Hypothalamus (tissue), 51 donors: ENCODE measurements around the gene STOX2.
"Not testable (repeated sequence)": the region's sequence is repeated elsewhere in the genome, so short reads cannot be mapped to it uniquely, and the experiment has no call there.

ENCODE experiments used
- DNase-seq, 51 donors: peaks; one replicate each; lab custom pipeline; 2025; lab: John Stamatoyannopoulos, UW

The STOX2 gene

DNA sequence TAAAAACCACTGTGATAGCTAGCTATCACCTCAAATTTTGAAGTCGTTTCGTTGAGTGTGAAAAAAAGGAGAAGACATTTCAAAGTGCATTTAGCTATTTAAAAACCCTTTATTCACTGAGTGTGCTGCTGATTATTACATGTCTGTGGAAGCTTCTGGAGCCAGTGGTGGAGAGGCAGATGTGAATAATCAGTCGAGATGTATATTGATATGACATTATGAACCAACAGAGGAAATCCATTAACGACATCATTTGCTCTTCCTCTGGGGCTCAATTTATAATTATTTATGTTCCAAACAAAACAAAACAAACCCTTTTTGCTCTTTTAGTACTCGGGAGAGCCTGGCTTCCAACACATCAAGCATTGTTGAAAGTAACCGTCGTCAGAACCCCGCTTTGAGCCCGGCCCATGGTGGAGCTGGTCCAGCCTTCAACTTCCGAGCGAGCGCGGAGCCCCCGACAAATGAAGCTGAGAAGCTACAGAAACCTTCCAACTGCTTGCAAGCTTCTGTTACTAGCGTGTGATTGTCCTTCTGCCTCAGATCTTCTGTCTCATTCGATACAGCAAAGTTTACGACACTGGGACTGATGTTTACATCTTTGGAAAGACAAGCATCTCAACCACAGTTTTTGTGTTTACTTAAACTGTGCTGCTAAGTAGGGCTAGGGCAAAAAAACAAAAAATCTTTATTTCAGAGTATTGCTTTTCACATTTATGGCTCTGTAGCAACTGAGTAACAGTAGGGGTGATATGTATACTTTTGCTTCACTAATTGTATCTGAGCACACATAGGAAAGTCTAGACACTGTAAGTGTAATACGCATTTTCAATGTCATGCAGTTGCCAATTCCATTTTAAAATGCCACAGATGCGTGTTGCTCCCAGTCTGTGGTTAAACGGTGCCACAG lies 111.9 kb downstream of the STOX2 start:
- DNase-seq: peak in 7 of 51 donors; percentile 7 to 31 (median 12)

- DNase-seq: no peak
Observed at GRCh38 chr4:184019076-184019475, 114.0 kb downstream of the STOX2 start.

GRCh38 chr4:184019667-184020623 lies 114.8 kb downstream of the STOX2 start:
- no peak for DNase-seq

DNA sequence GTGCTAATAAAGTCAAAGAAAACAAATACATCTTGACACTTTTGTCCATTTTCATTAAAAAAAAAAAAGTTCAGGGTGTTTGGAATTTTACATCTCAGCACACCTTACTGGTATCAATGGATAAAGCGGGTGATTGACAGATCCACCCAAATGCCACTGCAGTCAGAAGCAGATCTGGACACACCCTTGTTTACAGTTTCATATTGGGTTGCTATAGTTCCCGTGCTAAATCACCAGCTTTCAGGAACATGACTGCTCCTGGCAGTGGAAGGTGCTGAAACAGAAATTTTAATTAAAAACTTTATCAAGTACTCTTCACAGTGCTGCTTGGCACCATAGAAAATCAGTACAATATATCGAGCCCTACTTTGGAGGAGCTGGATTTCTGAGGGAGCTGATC lies 116.3 kb downstream of the STOX2 start:
- no peak for DNase-seq

GRCh38 chr4:184022679-184023383 lies 117.7 kb downstream of the STOX2 start:
- DNase-seq: no peak

DNA sequence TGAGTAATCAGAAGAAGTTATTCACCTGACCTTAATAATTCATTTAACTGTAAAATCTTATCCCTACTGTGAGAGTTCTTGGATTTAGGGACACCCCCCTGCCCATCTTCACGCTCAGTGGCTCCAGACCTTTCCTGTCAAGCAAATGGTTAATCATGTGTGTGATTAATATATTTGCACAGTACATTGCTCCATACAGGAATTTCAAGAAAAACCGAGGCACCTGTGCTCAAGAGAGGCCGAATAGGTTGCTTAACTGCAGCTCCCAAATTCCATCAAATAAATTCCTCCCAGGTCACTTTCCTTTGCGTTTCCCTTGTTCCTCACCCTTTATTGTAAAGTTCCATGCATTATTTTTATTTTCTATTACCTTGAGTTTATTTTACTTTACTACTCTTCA lies 119.5 kb downstream of the STOX2 start:
- DNase-seq: no peak

DNA sequence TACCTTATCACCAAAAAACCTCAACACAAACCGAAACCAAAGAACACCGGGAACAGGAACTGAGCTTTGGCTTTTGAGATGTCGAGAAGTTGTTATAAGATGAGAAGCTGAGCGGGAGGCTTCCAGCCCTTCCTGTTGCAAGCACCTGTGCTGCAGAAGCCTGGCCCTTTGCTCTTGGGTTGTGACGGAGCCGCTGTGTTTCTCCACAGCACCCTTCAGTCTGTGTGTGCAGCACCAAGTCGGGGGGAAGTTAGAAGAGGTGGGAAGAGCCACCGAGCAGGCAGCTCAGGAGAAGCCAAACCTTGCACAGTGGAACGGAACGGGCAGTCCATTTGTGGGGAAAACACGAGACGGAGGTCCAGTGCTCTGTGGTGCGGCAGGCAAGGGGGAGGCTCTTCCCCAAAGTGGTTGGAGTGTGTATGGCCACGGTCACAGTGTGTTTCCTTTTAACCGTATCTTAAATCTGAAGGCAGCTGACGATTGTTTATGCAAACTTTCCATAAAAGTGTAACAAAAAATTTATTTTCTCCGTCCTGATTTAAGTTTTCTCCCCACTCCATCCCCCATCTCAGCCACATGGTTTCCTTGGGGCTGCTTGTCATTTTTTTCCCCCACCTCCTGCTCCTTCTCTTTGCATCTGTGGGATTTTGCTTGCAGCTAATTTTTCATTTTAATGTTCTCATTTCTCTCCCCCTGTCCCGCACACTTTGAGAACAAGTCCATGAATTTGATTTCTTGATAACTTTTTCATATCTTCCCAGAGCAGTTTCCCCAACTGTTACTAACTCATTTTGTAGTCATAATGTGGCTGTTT lies 123.7 kb downstream of the STOX2 start:
- no peak for DNase-seq

GRCh38 chr4:184030036-184030435 lies 124.9 kb downstream of the STOX2 start:
- no peak for DNase-seq

DNA sequence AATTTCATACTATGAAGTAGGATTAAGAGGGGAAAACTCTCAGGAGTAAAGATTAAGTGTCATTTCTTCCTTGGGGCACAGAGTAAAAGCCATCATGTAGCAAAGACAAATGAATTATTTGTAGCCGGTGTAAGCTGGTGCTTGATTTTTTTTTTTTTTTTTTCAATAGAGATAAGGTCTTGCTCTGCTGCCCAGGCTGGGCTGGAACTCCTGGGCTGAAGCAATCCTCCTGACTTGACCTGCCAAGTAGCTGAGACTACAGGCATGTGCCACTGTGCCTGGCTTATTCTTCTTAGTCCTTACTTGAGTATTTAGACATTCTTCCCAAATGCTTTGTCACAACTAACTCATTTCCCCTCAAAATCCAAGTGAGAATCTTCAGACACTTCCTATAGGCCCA lies 125.7 kb downstream of the STOX2 start:
- DNase-seq: no peak

DNA sequence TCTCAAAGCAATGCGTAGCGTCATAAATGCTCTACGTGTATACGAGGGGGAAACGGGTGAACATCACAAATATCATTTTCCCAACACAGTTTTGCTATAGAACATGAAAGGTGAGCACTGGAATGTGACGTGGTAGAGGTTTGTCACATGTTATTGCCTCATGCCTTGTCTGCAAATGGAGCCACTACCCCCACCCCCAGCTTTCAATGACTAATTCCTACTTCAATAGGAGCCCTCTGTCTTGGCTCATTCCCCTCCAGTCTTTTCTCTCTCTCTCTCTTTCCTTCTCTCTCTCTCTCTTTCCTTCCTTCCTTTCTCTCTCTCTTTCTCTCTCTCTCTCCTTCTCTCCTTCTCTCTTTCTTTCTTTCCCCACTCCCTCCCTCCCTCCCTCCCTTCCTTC lies 127.0 kb downstream of the STOX2 start:
- no peak for DNase-seq

- peak in 2 of 51 donors; percentile 2 to 4 for DNase-seq
Observed at GRCh38 chr4:184039963-184040383, 134.9 kb downstream of the STOX2 start.

GRCh38 chr4:184041156-184041555 lies 136.0 kb downstream of the STOX2 start:
- no peak for DNase-seq

GRCh38 chr4:184046148-184046547 lies 141.0 kb downstream of the STOX2 start:
- no peak for DNase-seq

- DNase-seq: not testable (repeated sequence)
Observed at GRCh38 chr4:184051262-184051661, 146.2 kb downstream of the STOX2 start.

GRCh38 chr4:184052616-184053015 lies 147.5 kb downstream of the STOX2 start:
- no peak for DNase-seq

GRCh38 chr4:184053434-184053833 lies 148.3 kb downstream of the STOX2 start:
- DNase-seq: no peak

- DNase-seq: no peak
Observed at GRCh38 chr4:184056877-184057276, 151.8 kb downstream of the STOX2 start.

- no peak for DNase-seq
Observed at GRCh38 chr4:184058026-184058425, 152.9 kb downstream of the STOX2 start.

DNA sequence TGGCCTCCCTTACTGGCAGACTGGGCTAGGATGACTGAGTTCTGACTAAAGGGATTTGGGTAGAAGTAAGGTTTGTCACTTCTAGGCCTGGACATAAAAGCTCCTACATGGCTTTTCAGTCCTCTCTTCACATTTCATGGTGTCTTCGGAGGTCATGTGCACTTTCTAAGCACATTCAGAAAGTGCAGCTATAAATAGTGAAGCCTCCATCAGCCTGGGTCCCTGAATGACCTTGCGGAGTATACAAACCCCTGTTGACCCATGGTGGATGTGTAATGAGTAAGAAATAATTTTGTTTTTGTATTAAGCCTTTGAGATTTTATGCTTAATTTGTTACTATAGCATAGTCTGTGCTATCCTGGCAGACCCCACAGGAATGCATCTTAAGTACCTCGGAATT lies 154.0 kb downstream of the STOX2 start:
- DNase-seq: no peak

DNA sequence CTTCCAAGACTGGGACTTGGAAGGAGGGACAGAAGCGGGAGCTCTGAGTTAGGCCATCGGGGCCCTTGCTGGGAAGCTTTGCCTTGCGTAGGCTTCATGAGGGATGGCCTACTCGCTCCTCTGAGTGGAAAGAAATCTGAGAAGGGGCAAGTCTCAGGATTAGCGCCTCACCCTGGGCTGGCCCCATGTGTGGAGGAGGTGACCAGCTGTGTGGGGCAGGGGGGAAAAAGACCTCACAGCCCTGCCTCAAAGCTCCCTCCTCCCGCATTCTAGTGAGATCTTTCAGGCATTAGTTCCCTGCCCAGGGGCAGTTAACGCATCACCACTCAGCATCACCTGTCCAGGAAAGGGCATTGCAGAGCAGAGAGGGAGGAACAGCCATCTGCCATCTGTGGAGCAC lies 156.5 kb downstream of the STOX2 start:
- no peak for DNase-seq
